GM10266 (cell line): ENCODE data around the gene IL36A.

ENCODE experiments used
- DNase-seq: peaks from one replicate; pipeline ENCODE4 v3.0.0; 2012; ENCODE audit errors: extremely low spot score
- TF ChIP-seq, protein P1 (sequence below): IDR thresholded peaks from 2 replicates; pipeline ENCODE4 v1.5.1; 2012; ENCODE audit warnings: mild to moderate bottlenecking, low read depth; ENCODE audit not compliant: control insufficient read depth, insufficient read depth; ENCODE audit errors: missing control alignments

IL36A gene

GRCh38 chr2:113002677-113003076 lies 2.6 kb upstream of the IL36A start:
- DNase-seq, result no peak
- TF ChIP-seq, protein P1, sequence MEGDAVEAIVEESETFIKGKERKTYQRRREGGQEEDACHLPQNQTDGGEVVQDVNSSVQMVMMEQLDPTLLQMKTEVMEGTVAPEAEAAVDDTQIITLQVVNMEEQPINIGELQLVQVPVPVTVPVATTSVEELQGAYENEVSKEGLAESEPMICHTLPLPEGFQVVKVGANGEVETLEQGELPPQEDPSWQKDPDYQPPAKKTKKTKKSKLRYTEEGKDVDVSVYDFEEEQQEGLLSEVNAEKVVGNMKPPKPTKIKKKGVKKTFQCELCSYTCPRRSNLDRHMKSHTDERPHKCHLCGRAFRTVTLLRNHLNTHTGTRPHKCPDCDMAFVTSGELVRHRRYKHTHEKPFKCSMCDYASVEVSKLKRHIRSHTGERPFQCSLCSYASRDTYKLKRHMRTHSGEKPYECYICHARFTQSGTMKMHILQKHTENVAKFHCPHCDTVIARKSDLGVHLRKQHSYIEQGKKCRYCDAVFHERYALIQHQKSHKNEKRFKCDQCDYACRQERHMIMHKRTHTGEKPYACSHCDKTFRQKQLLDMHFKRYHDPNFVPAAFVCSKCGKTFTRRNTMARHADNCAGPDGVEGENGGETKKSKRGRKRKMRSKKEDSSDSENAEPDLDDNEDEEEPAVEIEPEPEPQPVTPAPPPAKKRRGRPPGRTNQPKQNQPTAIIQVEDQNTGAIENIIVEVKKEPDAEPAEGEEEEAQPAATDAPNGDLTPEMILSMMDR, result no peak

GRCh38 chr2:113007250-113007649 lies 2.0 kb downstream of the IL36A start:
- TF ChIP-seq, protein P1, result no peak
- no peak for DNase-seq

- TF ChIP-seq, protein P1, result no peak
- no peak for DNase-seq
Observed at GRCh38 chr2:113009622-113010021, 4.4 kb downstream of the IL36A start.

DNA sequence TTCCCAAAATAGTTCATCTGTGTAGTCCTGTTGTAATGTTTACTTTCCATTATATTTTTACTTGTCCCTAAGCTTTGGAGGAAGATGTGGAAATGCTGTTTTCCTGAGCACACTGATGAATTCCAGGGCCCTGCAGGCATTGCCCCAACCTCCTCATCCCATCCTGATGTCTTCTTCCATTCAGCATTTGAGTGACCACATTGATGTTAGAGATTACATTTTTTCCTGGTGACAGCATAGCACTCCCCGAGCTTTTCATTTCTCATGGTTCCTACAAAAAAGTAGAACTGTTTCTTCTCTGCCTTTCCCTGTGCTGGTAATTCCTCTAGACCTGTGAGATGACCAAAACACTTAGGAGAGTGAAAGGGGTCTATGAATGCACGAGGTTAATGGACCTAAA lies 4.8 kb downstream of the IL36A start:
- DNase-seq, result no peak
- TF ChIP-seq, protein P1, result no peak

DNA sequence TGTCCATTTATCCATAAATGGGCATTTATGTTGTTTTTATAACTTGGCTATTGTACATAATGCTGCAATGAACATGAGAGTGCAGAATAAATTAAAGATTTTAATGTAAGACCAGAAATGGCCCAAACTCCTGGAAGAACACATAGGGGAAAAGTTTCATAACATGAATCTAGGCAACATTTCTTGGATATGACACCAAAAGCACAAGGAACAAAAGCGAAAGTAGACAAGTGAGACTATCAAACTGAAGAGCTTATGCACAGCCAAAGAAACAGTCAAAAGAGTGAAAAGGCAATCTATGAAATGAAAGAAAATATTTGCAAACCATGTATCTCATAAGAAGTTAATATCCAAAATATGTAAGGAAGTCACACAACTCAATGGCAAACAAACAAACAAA lies 5.8 kb downstream of the IL36A start:
- DNase-seq, result no peak
- TF ChIP-seq, protein P1, result no peak

DNA sequence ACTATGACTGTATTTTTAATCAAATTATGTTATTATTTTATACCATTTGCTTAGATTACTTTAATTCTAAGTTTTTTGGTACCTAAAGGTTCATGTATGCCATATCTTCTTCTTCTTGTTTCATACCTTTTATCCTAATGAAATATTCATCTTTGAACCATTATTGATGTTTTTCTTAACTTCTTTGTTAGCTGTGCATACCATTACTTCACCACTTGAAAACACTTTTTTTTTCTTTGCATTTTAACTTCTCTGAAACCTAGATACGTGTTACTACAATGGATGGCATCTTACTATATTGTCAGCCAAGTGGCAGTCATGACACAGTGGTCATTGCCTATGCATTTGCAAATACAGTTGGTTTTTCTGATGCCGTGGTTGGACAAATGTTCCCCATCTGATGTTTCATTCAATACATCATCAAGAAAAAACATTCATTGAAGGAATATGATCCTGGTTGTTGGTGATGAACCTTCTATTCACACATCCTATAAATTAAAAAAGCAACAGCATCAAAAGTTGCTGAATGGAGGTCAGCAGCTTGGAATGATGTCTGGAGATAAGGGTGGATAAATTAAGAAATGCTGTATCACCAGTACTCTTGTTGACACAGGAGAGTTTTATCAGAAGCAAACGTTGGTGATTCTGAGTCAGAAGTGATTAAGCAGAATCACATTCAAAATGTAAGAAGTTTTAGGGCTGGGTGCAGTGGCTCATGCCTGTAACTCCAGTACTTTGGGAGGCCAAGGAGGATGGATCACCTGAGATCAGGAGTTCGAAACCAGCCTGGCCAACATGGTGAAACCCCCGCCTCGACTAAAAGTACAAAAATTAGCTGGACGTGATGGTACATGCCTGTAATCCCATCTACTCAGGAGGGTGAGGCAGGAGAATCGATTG lies 7.4 kb downstream of the IL36A start:
- TF ChIP-seq, protein P1, result no peak
- DNase-seq, result no peak

DNA sequence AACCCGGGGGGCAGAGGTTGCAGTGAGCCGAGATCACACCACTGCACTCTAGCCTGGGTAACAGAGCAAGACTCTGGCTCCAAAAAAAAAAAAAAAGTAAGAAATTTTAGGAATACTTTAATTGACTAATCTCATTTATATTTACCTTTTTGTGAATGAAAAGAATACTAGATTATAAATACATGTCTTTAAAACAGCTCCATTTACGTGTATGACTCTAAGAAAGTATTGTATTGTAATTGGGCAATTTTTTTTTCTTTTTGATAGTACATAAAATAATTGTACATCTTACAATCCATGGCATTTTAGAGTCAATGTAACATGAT lies 8.0 kb downstream of the IL36A start:
- TF ChIP-seq, protein P1, result no peak
- no peak for DNase-seq
